ENCODE measurements around the gene RDH14.

DNA sequence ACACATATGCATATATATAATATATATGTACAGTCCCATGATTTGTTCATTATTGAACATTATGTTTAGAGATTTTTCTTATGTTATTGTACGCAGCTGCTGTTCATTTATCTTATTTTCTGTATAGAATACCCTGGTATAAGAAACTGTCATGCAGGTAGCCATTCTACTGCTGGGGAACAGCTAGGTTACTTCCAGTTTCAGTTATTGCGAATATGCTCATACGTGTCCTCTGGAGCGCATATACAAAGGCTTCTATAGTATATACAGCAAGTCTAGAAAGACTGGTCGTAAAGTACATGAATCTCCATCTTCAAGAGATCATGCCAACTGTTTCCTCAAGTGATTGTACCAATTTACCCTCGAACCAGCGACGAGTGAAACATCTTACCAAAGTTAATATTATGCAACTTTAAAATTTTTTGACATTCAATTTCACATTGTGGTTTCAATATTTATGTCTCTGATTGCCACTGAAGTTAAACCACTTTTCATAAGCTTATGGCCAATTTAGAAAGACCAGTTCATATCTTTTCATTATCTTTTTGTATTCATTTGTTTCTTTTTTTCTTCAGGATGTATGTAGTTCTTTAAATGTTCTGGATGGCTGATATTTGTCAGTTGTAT is 53.5 kb downstream of the RDH14 start:
- TF ChIP-seq, protein P1, sequence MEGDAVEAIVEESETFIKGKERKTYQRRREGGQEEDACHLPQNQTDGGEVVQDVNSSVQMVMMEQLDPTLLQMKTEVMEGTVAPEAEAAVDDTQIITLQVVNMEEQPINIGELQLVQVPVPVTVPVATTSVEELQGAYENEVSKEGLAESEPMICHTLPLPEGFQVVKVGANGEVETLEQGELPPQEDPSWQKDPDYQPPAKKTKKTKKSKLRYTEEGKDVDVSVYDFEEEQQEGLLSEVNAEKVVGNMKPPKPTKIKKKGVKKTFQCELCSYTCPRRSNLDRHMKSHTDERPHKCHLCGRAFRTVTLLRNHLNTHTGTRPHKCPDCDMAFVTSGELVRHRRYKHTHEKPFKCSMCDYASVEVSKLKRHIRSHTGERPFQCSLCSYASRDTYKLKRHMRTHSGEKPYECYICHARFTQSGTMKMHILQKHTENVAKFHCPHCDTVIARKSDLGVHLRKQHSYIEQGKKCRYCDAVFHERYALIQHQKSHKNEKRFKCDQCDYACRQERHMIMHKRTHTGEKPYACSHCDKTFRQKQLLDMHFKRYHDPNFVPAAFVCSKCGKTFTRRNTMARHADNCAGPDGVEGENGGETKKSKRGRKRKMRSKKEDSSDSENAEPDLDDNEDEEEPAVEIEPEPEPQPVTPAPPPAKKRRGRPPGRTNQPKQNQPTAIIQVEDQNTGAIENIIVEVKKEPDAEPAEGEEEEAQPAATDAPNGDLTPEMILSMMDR (IDR thresholded peaks at IDR 0.05), result no peak
- TF ChIP-seq POLR2A (IDR thresholded peaks at IDR 0.05), result no peak
